HepG2 (cell line): ENCODE measurements around the gene AGT. TPM values are rescaled to one million over a fixed set of nuclear protein-coding genes. Genes with fewer than 3 reads are reported as not detected.

Source experiments
- EEA1 ChIP-seq: sonication (generic); formaldehyde crosslinking; IDR thresholded peaks from 2 replicates; pipeline ENCODE4 v1.5.1; 2020; ENCODE audit warnings: mild to moderate bottlenecking, missing genetic modification reagents, borderline replicate concordance
- ZNF441 ChIP-seq: sonication (generic); formaldehyde crosslinking; IDR thresholded peaks from 2 replicates; pipeline ENCODE4 v1.7.0; 2021; ENCODE audit warnings: missing genetic modification reagents, borderline replicate concordance
- polyA plus RNA-seq, 8 experiments: library from polyadenylated mRNA; depleted of rRNA in 3 of 8; stranded (reverse) in 7 of 8; unstranded in 1 of 8; fragments of >200 nt; fragmentation: Illumina TruSeq in 4 of 8; extraction: Trizol in 4 of 8; gene quantifications; 2 replicates each; pipeline versions ENCODE4 v1.2.1 to v1.2.3, GENCODE V29; 2011 to 2016; ENCODE audit warnings: low read depth in 4 of 8, missing spikeins in 1 of 8, mixed read lengths in 1 of 8; ENCODE audit not compliant: insufficient read depth in 1 of 8
- total RNA-seq, 5 experiments: library from RNA; depleted of rRNA; stranded (reverse); fragments of >200 nt; fragmentation: Illumina TruSeq; extraction: Trizol; gene quantifications; 2 replicates each; pipeline ENCODE4 v1.2.3, GENCODE V29; 2016; ENCODE audit warnings: low read depth in 1 of 5
- TF ChIP-seq, protein P1 (sequence below): sonication (generic); formaldehyde crosslinking; IDR thresholded peaks from 2 replicates; pipeline ENCODE4 v1.4.0; 2020; ENCODE audit warnings: missing genetic modification reagents, borderline replicate concordance
- TF ChIP-seq, protein P2 (sequence below), 2 experiments: fragments of 450-650 bp in 1 of 2; sonication (generic) in 1 of 2; formaldehyde crosslinking in 1 of 2; IDR thresholded peaks; 2 replicates each; pipeline versions ENCODE4 v1.6.1 to v1.8.0; 2016 to 2022; ENCODE audit warnings: antibody characterized with exemption in 1 of 2, mild to moderate bottlenecking in 1 of 2, missing genetic modification reagents in 1 of 2
- TF ChIP-seq, protein P3 (sequence below): sonication (generic); formaldehyde crosslinking; IDR thresholded peaks from 2 replicates; pipeline ENCODE4 v1.4.0; 2020; ENCODE audit warnings: missing genetic modification reagents
- TF ChIP-seq, protein P4 (sequence below): sonication (generic); formaldehyde crosslinking; IDR thresholded peaks from 2 replicates; pipeline ENCODE4 v1.4.0; 2020; ENCODE audit warnings: mild to moderate bottlenecking, missing genetic modification reagents

Gene AGT
- total and polyA plus RNA-seq, 2 of the 13 experiments (the other 11 are each of a cell fraction or from before 2014, with no cell fraction given), result 892 to 2,071 TPM

DNA sequence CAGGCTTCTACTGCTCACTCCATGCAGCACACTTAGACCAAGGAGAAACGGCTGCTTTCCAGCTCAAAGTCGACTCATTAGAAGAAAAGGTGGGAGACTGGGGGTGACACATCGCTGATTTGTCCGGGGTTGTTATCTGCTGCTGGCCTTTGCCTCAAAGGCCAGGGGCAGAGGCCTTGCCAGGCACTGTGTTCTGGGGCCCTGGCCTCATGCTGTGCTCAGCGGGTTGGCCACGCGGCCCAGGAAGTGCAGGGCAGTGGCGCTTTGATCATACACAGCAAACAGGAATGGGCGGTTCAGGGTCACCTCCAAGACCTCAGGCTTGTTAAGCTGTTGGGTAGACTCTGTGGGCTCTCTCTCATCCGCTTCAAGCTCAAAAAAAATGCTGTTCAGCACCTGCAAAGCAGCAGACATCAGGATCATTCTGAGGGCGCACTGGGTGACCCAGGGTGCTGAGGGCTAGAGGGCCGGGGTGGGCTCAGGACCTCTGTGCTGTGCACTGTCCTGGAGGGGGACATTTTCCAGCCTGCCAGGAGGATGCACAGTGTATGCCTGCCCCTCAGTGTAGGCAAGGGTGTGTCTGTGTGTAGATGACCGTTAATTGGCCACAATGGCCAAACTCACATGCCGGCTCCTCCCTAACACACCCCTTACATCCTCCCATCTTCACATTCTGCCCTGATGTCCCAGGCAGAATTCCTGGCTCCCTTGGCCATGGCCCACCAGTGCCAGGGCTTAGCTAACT is 10.8 kb downstream of the AGT start (continued):
- TF ChIP-seq ZNF441 (CRISPR knock-in tag), result peak; percentile 41; the same call in 1 of the 2 replicates
- TF ChIP-seq, protein P1, sequence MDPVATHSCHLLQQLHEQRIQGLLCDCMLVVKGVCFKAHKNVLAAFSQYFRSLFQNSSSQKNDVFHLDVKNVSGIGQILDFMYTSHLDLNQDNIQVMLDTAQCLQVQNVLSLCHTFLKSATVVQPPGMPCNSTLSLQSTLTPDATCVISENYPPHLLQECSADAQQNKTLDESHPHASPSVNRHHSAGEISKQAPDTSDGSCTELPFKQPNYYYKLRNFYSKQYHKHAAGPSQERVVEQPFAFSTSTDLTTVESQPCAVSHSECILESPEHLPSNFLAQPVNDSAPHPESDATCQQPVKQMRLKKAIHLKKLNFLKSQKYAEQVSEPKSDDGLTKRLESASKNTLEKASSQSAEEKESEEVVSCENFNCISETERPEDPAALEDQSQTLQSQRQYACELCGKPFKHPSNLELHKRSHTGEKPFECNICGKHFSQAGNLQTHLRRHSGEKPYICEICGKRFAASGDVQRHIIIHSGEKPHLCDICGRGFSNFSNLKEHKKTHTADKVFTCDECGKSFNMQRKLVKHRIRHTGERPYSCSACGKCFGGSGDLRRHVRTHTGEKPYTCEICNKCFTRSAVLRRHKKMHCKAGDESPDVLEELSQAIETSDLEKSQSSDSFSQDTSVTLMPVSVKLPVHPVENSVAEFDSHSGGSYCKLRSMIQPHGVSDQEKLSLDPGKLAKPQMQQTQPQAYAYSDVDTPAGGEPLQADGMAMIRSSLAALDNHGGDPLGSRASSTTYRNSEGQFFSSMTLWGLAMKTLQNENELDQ (CRISPR knock-in tag), result no peak
- TF ChIP-seq EEA1 (CRISPR knock-in tag), result peak; percentile 83; the same call in 1 of the 2 replicates
- TF ChIP-seq, protein P2, sequence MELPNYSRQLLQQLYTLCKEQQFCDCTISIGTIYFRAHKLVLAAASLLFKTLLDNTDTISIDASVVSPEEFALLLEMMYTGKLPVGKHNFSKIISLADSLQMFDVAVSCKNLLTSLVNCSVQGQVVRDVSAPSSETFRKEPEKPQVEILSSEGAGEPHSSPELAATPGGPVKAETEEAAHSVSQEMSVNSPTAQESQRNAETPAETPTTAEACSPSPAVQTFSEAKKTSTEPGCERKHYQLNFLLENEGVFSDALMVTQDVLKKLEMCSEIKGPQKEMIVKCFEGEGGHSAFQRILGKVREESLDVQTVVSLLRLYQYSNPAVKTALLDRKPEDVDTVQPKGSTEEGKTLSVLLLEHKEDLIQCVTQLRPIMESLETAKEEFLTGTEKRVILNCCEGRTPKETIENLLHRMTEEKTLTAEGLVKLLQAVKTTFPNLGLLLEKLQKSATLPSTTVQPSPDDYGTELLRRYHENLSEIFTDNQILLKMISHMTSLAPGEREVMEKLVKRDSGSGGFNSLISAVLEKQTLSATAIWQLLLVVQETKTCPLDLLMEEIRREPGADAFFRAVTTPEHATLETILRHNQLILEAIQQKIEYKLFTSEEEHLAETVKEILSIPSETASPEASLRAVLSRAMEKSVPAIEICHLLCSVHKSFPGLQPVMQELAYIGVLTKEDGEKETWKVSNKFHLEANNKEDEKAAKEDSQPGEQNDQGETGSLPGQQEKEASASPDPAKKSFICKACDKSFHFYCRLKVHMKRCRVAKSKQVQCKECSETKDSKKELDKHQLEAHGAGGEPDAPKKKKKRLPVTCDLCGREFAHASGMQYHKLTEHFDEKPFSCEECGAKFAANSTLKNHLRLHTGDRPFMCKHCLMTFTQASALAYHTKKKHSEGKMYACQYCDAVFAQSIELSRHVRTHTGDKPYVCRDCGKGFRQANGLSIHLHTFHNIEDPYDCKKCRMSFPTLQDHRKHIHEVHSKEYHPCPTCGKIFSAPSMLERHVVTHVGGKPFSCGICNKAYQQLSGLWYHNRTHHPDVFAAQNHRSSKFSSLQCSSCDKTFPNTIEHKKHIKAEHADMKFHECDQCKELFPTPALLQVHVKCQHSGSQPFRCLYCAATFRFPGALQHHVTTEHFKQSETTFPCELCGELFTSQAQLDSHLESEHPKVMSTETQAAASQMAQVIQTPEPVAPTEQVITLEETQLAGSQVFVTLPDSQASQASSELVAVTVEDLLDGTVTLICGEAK (IDR thresholded peaks at IDR 0.05), result no peak
- TF ChIP-seq, protein P2 (CRISPR knock-in tag; IDR thresholded peaks at IDR 0.05), result peak; percentile 77; the same call in 1 of the 2 replicates
- TF ChIP-seq, protein P3, sequence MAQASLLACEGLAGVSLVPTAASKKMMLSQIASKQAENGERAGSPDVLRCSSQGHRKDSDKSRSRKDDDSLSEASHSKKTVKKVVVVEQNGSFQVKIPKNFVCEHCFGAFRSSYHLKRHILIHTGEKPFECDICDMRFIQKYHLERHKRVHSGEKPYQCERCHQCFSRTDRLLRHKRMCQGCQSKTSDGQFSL (CRISPR knock-in tag), result no peak; the same call in 1 of the 2 replicates
- TF ChIP-seq, protein P4, sequence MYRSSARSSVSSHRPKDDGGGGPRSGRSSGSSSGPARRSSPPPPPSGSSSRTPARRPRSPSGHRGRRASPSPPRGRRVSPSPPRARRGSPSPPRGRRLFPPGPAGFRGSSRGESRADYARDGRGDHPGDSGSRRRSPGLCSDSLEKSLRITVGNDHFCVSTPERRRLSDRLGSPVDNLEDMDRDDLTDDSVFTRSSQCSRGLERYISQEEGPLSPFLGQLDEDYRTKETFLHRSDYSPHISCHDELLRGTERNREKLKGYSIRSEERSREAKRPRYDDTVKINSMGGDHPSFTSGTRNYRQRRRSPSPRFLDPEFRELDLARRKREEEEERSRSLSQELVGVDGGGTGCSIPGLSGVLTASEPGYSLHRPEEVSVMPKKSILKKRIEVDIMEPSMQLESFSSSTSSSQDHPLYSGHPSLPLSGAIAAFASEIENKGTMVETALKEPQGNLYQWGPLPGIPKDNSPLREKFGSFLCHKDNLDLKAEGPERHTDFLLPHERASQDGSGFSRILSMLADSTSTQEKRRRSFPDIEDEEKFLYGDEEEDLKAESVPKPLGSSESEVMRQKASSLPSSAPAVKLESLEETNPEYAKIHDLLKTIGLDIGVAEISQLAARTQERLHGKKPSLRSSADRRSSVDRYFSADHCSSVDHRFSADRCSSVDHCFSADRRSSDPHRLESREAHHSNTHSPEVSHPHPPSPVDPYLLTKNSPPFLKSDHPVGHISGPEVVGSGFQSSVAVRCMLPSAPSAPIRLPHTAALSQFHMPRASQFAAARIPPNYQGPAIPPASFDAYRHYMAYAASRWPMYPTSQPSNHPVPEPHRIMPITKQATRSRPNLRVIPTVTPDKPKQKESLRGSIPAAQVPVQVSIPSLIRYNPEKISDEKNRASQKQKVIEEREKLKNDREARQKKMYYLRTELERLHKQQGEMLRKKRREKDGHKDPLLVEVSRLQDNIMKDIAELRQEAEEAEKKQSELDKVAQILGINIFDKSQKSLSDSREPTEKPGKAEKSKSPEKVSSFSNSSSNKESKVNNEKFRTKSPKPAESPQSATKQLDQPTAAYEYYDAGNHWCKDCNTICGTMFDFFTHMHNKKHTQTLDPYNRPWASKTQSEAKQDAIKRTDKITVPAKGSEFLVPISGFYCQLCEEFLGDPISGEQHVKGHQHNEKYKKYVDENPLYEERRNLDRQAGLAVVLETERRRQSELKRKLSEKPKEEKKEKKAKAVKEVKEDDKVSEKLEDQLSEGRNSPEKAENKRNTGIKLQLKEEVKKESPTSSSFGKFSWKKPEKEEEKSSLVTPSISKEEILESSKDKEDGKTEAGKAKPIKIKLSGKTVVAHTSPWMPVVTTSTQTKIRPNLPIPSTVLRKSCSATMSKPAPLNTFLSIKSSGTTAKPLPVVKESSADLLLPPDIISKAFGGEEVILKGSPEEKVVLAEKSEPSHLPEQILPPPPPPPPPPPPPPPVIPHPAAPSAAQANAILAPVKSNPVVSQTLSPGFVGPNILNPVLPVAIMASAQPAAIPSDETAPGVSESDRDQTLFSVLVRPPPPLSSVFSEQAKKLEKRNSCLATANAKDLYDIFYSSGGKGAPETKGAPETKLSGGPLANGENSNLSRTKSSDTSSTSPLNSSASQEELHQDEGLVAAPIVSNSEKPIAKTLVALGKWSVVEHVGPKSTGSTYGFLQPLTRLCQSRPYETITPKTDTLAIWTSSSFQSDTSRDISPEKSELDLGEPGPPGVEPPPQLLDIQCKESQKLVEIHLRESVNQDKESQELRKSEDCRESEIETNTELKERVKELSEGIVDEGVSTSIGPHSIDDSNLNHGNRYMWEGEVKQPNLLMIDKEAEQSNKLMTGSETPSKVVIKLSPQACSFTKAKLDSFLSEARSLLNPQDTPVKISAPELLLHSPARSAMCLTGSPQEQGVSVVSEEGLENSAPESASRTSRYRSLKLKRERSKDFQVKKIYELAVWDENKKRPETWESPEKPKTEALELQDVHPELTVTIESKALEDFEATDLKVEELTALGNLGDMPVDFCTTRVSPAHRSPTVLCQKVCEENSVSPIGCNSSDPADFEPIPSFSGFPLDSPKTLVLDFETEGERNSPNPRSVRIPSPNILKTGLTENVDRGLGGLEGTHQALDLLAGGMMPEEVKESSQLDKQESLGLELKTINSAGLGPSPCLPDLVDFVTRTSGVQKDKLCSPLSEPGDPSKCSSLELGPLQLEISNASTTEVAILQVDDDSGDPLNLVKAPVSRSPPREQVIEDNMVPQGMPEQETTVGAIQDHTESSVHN, result no peak; the same call in 1 of the 2 replicates
